DOHH2 (cell line): ENCODE measurements around the gene OBSCN.
A peak's percentile ranks its signal among the peaks of the same experiment; 100 is the strongest.

Experiments used
- H3F3A ChIP-seq: fragments of 200-600 bp; sonication (generic), shearing (Covaris generic); 2 replicates; pipeline ENCODE4 v1.6.0; 2016; ENCODE audit warnings: antibody characterized with exemption, mild to moderate bottlenecking; ENCODE audit not compliant: control insufficient read depth, insufficient read depth
- H3K27ac ChIP-seq: fragments of 200-600 bp; sonication (generic); 2 replicates; pipeline ENCODE4 v1.5.1; 2014; ENCODE audit warnings: low read depth, mild to moderate bottlenecking, low read length, moderate library complexity
- H3K27me3 ChIP-seq: fragments of 200-600 bp; sonication (generic); 2 replicates; pipeline ENCODE4 v1.6.1; 2014; ENCODE audit warnings: mild to moderate bottlenecking, low read length, mixed read lengths; ENCODE audit not compliant: control insufficient read depth
- H3K36me3 ChIP-seq: fragments of 200-600 bp; sonication (generic); 2 replicates; pipeline ENCODE4 v1.6.1; 2014; ENCODE audit warnings: mild to moderate bottlenecking, low read length, moderate library complexity, mixed read lengths; ENCODE audit not compliant: control insufficient read depth
- H3K4me1 ChIP-seq: fragments of 200-600 bp; sonication (generic); 2 replicates; pipeline ENCODE4 v1.6.1; 2014; ENCODE audit warnings: mild to moderate bottlenecking, low read length, mixed read lengths; ENCODE audit not compliant: control insufficient read depth
- H3K4me2 ChIP-seq: fragments of 200-600 bp; sonication (generic); 2 replicates; pipeline ENCODE4 v1.6.0; 2014; ENCODE audit warnings: mild to moderate bottlenecking, low read length, moderate library complexity
- H3K4me3 ChIP-seq: fragments of 200-600 bp; sonication (generic); 2 replicates; pipeline ENCODE4 v1.5.1; 2014; ENCODE audit warnings: mild to moderate bottlenecking, low read length, mixed read lengths
- H3K79me2 ChIP-seq: fragments of 200-600 bp; sonication (generic); 2 replicates; pipeline ENCODE4 v1.6.1; 2014; ENCODE audit warnings: mild to moderate bottlenecking, low read length, mixed read lengths; ENCODE audit not compliant: control insufficient read depth
- H3K9me2 ChIP-seq: fragments of 200-600 bp; sonication (generic); replicated peaks from 2 replicates; pipeline ENCODE4 v1.6.1; 2014; ENCODE audit warnings: mild to moderate bottlenecking, low read length, mixed read lengths; ENCODE audit not compliant: control insufficient read depth
- H3K9me3 ChIP-seq: fragments of 200-600 bp; sonication (generic); 2 replicates; pipeline ENCODE4 v1.6.1; 2014; ENCODE audit warnings: antibody characterized with exemption, low read length, mixed read lengths; ENCODE audit not compliant: control insufficient read depth, insufficient read depth
- H4K20me1 ChIP-seq: fragments of 200-600 bp; sonication (generic); 2 replicates; pipeline ENCODE4 v1.6.0; 2014; ENCODE audit warnings: low read depth, mild to moderate bottlenecking, antibody characterized with exemption, low read length, moderate library complexity; ENCODE audit not compliant: control insufficient read depth, insufficient read depth
- CTCF ChIP-seq: fragments of 200-600 bp; sonication (generic); IDR thresholded peaks from one replicate; pipeline ENCODE4 v1.5.1; 2014; ENCODE audit warnings: antibody characterized with exemption, mild to moderate bottlenecking, low read depth, low read length; ENCODE audit not compliant: poor library complexity, severe bottlenecking
- EZH2phosphoT487 ChIP-seq: fragments of 200-600 bp; sonication (generic); IDR thresholded peaks from 2 replicates; pipeline ENCODE4 v1.6.1; 2017; ENCODE audit warnings: borderline replicate concordance, mild to moderate bottlenecking, antibody characterized with exemption, low read length, moderate library complexity, mixed read lengths

Gene OBSCN

GRCh38 chr1:228275430-228276173, 67.8 kb downstream of the OBSCN start:
- Histone ChIP-seq H3K4me3 (peak overlapping the region; percentile 66), H4K20me1 (no peaks in the 10 kb centered on the region), H3F3A (no peaks in the 10 kb centered on the region), H3K9me3 (no peaks in the 10 kb centered on the region), H3K79me2 (no peaks in the 10 kb centered on the region), H3K36me3 (no peaks in the 10 kb centered on the region), H3K27ac (no peak overlapping the region), H3K27me3 (peaks cover 6% of the 10 kb centered on the region), H3K4me2 (peak overlapping the region; percentile 74), H3K4me1 (peaks cover 9% of the 10 kb centered on the region), H3K9me2 (no peaks in the 10 kb centered on the region)
- TF ChIP-seq EZH2phosphoT487: no peak
- TF ChIP-seq CTCF: no peak

GRCh38 chr1:228276174-228276831, 68.5 kb downstream of the OBSCN start:
- Histone ChIP-seq H4K20me1 (no peaks in the 10 kb centered on the region), H3K27ac (no peak overlapping the region)
- no peak for TF ChIP-seq CTCF
- no peak for TF ChIP-seq EZH2phosphoT487

GRCh38 chr1:228276901-228277490, 69.2 kb downstream of the OBSCN start:
- H3K79me2 ChIP-seq: no peaks in the 10 kb centered on the region
- H3K27ac ChIP-seq: no peak overlapping the region
- no peaks in the 10 kb centered on the region for H3K9me2 ChIP-seq
- H4K20me1 ChIP-seq: no peaks in the 10 kb centered on the region
- no peaks in the 10 kb centered on the region for H3K36me3 ChIP-seq
- H3K27me3 ChIP-seq: peaks cover 6% of the 10 kb centered on the region
- TF ChIP-seq EZH2phosphoT487: no peak
- TF ChIP-seq CTCF: no peak
- H3K9me3 ChIP-seq: no peaks in the 10 kb centered on the region
- no peak overlapping the region for H3K4me3 ChIP-seq
- H3K4me2 ChIP-seq: no peak overlapping the region
- H3K4me1 ChIP-seq: peaks cover 9% of the 10 kb centered on the region
- H3F3A ChIP-seq: no peaks in the 10 kb centered on the region

More at GRCh38 chr1:228276174-228276831, 68.5 kb downstream of the OBSCN start:
- peak overlapping the region; percentile 74 for H3K4me2 ChIP-seq
- H3K36me3 ChIP-seq: no peaks in the 10 kb centered on the region
- H3F3A ChIP-seq: no peaks in the 10 kb centered on the region
- H3K9me2 ChIP-seq: no peaks in the 10 kb centered on the region
- no peaks in the 10 kb centered on the region for H3K9me3 ChIP-seq
- H3K4me3 ChIP-seq: peak overlapping the region; percentile 38
- H3K79me2 ChIP-seq: no peaks in the 10 kb centered on the region
- H3K27me3 ChIP-seq: peaks cover 6% of the 10 kb centered on the region
- peaks cover 9% of the 10 kb centered on the region for H3K4me1 ChIP-seq
